ENCODE data around the gene WSB1. TPM values are rescaled to one million over a fixed set of nuclear protein-coding genes. Genes with fewer than 3 reads are reported as not detected.

The WSB1 gene
- total and polyA plus RNA-seq, 4 donors = 26.6 to 86.2 (median 45.8) TPM

GRCh38 chr17:27342059-27342458 lies 48.1 kb downstream of the WSB1 start:
- Histone ChIP-seq H3K27ac (ENCODE audit: low read depth in 1 of 2, low read length in 2 of 2) (no peak overlapping the region), H3K4me3 (ENCODE audit: low read depth in 1 of 3, low read length in 3 of 3) (no peak overlapping the region), H3K9ac (ENCODE audit: low read depth in 1 of 2, low read length in 2 of 2) (no peak overlapping the region), H3K9me3 (ENCODE audit: control insufficient read depth in 4 of 4, low read length in 3 of 4) (no peaks in the 10 kb centered on the region), H3K4me1 (ENCODE audit: control insufficient read depth in 4 of 4, insufficient read depth in 4 of 4, low read length in 3 of 4) (peaks cover 0 to 4% (median 3%) of the 10 kb centered on the region in 4 donors), H3K36me3 (ENCODE audit: control insufficient read depth in 4 of 4, insufficient read depth in 3 of 4, low read depth in 1 of 4, low read length in 3 of 4) (no peaks in the 10 kb centered on the region), H3K27me3 (ENCODE audit: control insufficient read depth in 4 of 4, insufficient read depth in 4 of 4, low read length in 3 of 4) (no peaks in the 10 kb centered on the region)
- DNase-seq (ENCODE audit: low spot score) = no peak
- 88% methylated on average over 4 of the region's 4 CpGs for WGBS
- TF ChIP-seq GABPA (IDR thresholded peaks at IDR 0.05 in 1 of 2, conservative IDR thresholded peaks at IDR 0.05 in 1 of 2) (no peak), HNF4A (conservative IDR thresholded peaks at IDR 0.05) (no peak)
- TF ChIP-seq, protein P1, sequence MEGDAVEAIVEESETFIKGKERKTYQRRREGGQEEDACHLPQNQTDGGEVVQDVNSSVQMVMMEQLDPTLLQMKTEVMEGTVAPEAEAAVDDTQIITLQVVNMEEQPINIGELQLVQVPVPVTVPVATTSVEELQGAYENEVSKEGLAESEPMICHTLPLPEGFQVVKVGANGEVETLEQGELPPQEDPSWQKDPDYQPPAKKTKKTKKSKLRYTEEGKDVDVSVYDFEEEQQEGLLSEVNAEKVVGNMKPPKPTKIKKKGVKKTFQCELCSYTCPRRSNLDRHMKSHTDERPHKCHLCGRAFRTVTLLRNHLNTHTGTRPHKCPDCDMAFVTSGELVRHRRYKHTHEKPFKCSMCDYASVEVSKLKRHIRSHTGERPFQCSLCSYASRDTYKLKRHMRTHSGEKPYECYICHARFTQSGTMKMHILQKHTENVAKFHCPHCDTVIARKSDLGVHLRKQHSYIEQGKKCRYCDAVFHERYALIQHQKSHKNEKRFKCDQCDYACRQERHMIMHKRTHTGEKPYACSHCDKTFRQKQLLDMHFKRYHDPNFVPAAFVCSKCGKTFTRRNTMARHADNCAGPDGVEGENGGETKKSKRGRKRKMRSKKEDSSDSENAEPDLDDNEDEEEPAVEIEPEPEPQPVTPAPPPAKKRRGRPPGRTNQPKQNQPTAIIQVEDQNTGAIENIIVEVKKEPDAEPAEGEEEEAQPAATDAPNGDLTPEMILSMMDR (IDR thresholded peaks at IDR 0.05; ENCODE audit: low read depth, low read length, missing input control) = no peak

GRCh38 chr17:27343294-27343693 lies 49.4 kb downstream of the WSB1 start:
- no peak overlapping the region for H3K4me3 ChIP-seq (ENCODE audit: low read depth in 1 of 3, low read length in 3 of 3)
- no peaks in the 10 kb centered on the region for H3K36me3 ChIP-seq (ENCODE audit: control insufficient read depth in 4 of 4, insufficient read depth in 3 of 4, low read depth in 1 of 4, low read length in 3 of 4)
- WGBS = 92% methylated on average over 3 of the region's 3 CpGs
- H3K4me1 ChIP-seq (ENCODE audit: control insufficient read depth in 4 of 4, insufficient read depth in 4 of 4, low read length in 3 of 4) = peaks cover 0 to 4% (median 3%) of the 10 kb centered on the region in 4 donors
- H3K27ac ChIP-seq (ENCODE audit: low read depth in 1 of 2, low read length in 2 of 2) = no peak overlapping the region
- H3K27me3 ChIP-seq (ENCODE audit: control insufficient read depth in 4 of 4, insufficient read depth in 4 of 4, low read length in 3 of 4) = no peaks in the 10 kb centered on the region
- TF ChIP-seq EGR1 (IDR thresholded peaks at IDR 0.05; ENCODE audit: low read depth in 2 of 2) = no peak
- no peak for TF ChIP-seq RAD21 (IDR thresholded peaks at IDR 0.05)
- no peak for TF ChIP-seq ZBTB33 (IDR thresholded peaks at IDR 0.05)
- no peak for TF ChIP-seq HNF4G (IDR thresholded peaks at IDR 0.05)
- TF ChIP-seq SP1 (IDR thresholded peaks at IDR 0.05) = no peak
- TF ChIP-seq REST (IDR thresholded peaks at IDR 0.05) = no peak
- TF ChIP-seq, protein P1 (IDR thresholded peaks at IDR 0.05; ENCODE audit: low read depth, low read length, missing input control) = no peak
- no peak for TF ChIP-seq ATF3 (IDR thresholded peaks at IDR 0.05)
- TF ChIP-seq YY1 (IDR thresholded peaks at IDR 0.05) = no peak
- TF ChIP-seq MAX (IDR thresholded peaks at IDR 0.05) = no peak
- no peak for TF ChIP-seq TAF1 (conservative IDR thresholded peaks at IDR 0.05)
- TF ChIP-seq RXRA (IDR thresholded peaks at IDR 0.05) = no peak
- TF ChIP-seq FOXA2 (IDR thresholded peaks at IDR 0.05) = no peak
- no peak for TF ChIP-seq JUND (IDR thresholded peaks at IDR 0.05)
- no peak for TF ChIP-seq NR2F2 (IDR thresholded peaks at IDR 0.05)
- TF ChIP-seq HNF4A (conservative IDR thresholded peaks at IDR 0.05) = no peak
- DNase-seq (ENCODE audit: low spot score) = no peak
- H3K9ac ChIP-seq (ENCODE audit: low read depth in 1 of 2, low read length in 2 of 2) = no peak overlapping the region
- no peaks in the 10 kb centered on the region for H3K9me3 ChIP-seq (ENCODE audit: control insufficient read depth in 4 of 4, low read length in 3 of 4)

Data from liver (tissue), 9 donors.